Measurements from ENCODE around the gene D2HGDH. TPM values are rescaled to one million over a fixed set of nuclear protein-coding genes. Genes with fewer than 3 reads are reported as not detected.

D2HGDH gene
- total RNA-seq, 3 donors from 2014 or later (not counting 1 experiment from before 2014, with no cell fraction given): 28.9 to 45.5 (median 43.4) TPM

DNA sequence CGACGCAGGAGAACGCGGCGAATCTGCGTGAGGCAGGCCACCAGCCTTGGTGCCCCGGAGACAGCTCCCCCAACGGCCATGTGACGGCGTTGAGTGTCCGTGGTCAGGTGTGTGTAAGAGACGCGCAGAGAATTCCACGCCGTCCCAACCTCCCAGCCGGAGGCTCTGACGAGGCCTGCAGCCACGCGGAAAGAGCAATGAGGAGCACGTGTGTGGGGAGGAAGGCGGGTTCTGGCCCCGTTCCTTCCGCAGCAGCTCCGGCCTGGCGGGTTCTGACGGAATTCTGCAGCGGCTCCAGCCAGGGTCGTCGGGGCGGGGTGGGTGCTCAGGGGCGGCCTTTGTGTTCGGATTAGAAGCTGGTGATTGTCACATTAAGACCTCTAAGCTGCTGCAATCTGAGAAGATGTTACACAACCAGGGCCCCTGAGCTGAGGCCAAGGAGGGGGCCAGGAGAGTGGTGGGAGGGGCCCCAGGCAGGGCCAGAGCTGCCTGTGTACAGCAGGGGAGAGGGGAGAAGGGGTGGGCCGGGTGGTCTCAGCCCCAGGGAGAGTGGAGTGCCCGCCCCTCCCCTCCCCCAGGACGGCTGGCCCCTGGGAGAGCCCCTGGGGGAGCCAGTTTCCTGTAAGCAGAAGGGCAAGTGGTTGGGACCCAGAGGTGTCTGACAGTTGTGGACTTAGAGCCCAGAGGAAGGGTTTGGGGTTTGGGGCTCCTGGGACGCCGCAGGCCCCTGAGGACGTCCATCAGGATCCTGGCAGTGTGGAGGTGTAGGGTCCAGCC is 37.0 kb downstream of the D2HGDH start:
- Histone ChIP-seq H3K4me3 (ENCODE audit: low read length) (no peak overlapping the region), H3K27me3 (ENCODE audit: control insufficient read depth, insufficient read depth, low read length) (peaks cover 5% of the 10 kb centered on the region), H3K27ac (ENCODE audit: low read length) (no peak overlapping the region), H3K4me1 (ENCODE audit: control insufficient read depth, insufficient read depth, low read length) (peaks cover 4% of the 10 kb centered on the region), H3K36me3 (ENCODE audit: control insufficient read depth, insufficient read depth, low read length) (no peaks in the 10 kb centered on the region), H3K9me3 (ENCODE audit: control insufficient read depth, insufficient read depth, low read length) (no peaks in the 10 kb centered on the region)
- DNase-seq (no peak), ATAC-seq (no peak)
- intact Hi-C loops (cut with micrococcal nuclease): no loop called here
- no peaks in the 10 kb centered on the region for H3K36me3 Mint-ChIP-seq
- TF ChIP-seq, protein P1, sequence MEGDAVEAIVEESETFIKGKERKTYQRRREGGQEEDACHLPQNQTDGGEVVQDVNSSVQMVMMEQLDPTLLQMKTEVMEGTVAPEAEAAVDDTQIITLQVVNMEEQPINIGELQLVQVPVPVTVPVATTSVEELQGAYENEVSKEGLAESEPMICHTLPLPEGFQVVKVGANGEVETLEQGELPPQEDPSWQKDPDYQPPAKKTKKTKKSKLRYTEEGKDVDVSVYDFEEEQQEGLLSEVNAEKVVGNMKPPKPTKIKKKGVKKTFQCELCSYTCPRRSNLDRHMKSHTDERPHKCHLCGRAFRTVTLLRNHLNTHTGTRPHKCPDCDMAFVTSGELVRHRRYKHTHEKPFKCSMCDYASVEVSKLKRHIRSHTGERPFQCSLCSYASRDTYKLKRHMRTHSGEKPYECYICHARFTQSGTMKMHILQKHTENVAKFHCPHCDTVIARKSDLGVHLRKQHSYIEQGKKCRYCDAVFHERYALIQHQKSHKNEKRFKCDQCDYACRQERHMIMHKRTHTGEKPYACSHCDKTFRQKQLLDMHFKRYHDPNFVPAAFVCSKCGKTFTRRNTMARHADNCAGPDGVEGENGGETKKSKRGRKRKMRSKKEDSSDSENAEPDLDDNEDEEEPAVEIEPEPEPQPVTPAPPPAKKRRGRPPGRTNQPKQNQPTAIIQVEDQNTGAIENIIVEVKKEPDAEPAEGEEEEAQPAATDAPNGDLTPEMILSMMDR (IDR thresholded peaks at IDR 0.05): no peak
- no peaks in the 10 kb centered on the region for H3K9me3 Mint-ChIP-seq
- H3K27me3 Mint-ChIP-seq (ENCODE audit: low read depth in 2 of 2): peaks cover 8 to 20% of the 10 kb centered on the region in 2 donors
- H3K4me3 Mint-ChIP-seq: peak overlapping the region; percentile 56
- H3K4me1 Mint-ChIP-seq: peaks cover 0 to 5% of the 10 kb centered on the region in 2 donors
- no peak overlapping the region for H3K27ac Mint-ChIP-seq
- 91% methylated on average over 37 of the region's 38 CpGs for WGBS (ENCODE audit: insufficient coverage)

DNA sequence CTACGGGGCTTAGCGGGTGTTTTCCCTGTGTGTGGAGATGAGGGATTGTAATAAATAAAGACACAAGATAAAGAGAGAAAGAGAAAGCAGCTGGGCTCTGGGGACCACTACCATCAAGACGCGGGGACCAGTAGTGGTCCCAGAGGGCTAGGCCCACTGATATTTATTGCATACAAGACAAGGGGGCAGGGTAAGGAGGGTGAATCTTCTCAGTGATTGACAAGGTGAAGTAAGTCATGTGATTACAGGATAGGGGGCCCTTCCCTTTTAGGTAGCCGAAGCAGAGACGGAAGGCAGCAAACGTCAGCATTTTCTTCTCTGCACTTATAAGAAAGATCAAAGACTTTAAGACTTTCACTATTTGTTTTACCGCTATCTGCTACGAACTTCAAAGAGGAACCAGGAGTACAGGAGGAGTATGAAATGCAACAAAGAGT is 37.7 kb downstream of the D2HGDH start:
- intact Hi-C loops (cut with micrococcal nuclease): no loop called here

DNA sequence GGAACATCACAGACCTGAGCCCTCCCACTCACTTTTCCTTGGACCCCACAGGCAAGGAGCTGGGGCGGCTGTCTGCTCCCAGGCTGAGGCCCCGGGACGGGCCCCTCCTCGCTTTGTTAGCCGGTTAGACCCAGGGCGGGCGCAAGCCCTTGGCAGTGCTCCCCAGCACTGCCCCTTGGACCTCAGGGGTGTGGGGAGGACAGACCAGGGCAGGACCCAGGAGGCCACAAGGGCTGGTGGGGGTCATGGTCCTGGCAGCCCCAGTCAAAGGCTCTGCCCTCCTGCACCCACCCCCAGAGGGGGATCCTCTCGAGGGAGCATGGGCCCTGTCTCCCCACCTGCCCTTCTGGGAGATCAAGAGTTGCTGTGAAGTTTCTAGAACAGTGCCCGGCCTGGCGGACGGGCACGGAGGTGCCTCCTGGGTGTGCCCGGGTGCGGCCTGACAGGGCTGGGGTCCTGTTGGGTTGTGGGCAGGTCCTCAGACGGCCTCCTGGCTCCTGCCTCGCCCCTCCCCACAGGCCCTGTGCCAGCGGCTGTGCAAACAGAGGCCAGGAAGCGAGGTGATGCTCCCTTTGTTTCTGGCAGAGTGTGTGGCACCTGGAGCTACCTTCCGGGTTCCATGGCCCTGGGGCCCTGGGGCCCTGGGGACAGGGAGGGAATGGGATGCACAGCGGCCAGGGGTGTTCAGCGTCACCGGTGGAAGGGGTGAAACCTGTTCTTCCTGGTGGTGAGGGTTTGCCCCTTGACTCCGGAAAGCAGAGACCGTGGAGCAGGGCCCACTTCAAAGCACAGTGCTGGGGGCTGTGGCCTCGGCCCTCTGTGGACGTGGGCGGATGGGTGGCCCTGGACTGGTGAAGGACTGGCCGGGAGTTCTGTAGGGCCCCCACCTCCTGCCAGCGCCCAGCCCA is 39.3 kb downstream of the D2HGDH start:
- no peak overlapping the region for H3K27ac Mint-ChIP-seq

More for the DNA sequence above, 37.7 kb downstream of the D2HGDH start:
- Histone ChIP-seq H3K27me3 (ENCODE audit: control insufficient read depth, insufficient read depth, low read length) (peaks cover 5% of the 10 kb centered on the region), H3K4me3 (ENCODE audit: low read length) (no peak overlapping the region), H3K9me3 (ENCODE audit: control insufficient read depth, insufficient read depth, low read length) (no peaks in the 10 kb centered on the region), H3K36me3 (ENCODE audit: control insufficient read depth, insufficient read depth, low read length) (no peaks in the 10 kb centered on the region), H3K27ac (ENCODE audit: low read length) (no peak overlapping the region), H3K4me1 (ENCODE audit: control insufficient read depth, insufficient read depth, low read length) (peaks cover 4% of the 10 kb centered on the region)
- Mint-ChIP-seq H3K36me3 (no peaks in the 10 kb centered on the region), H3K9me3 (no peaks in the 10 kb centered on the region), H3K27ac (no peak overlapping the region), H3K4me1 (peaks cover 0 to 5% of the 10 kb centered on the region in 2 donors), H3K4me3 (peak overlapping the region; percentile 56), H3K27me3 (ENCODE audit: low read depth in 2 of 2) (peaks cover 8 to 20% of the 10 kb centered on the region in 2 donors)
- ATAC-seq (no peak), DNase-seq (peak in 1 of 2 donors; percentile 65)
- TF ChIP-seq, protein P1 (IDR thresholded peaks at IDR 0.05): no peak
- 63% methylated on average over 5 of the region's 9 CpGs for WGBS (ENCODE audit: insufficient coverage)

More for the DNA sequence above, 39.3 kb downstream of the D2HGDH start:
- H3K36me3 Mint-ChIP-seq: no peaks in the 10 kb centered on the region
- intact Hi-C loops (cut with micrococcal nuclease): no loop called here
- TF ChIP-seq, protein P1 (IDR thresholded peaks at IDR 0.05): no peak
- DNase-seq: no peak
- peaks cover 4% of the 10 kb centered on the region for H3K4me1 ChIP-seq (ENCODE audit: control insufficient read depth, insufficient read depth, low read length)
- no peak overlapping the region for H3K4me3 Mint-ChIP-seq
- H3K27ac ChIP-seq (ENCODE audit: low read length): no peak overlapping the region
- WGBS (ENCODE audit: insufficient coverage): 78% methylated on average over 29 of the region's 29 CpGs
- H3K27me3 Mint-ChIP-seq (ENCODE audit: low read depth in 2 of 2): peaks cover 8 to 19% of the 10 kb centered on the region in 2 donors
- no peaks in the 10 kb centered on the region for H3K9me3 Mint-ChIP-seq
- H3K4me3 ChIP-seq (ENCODE audit: low read length): no peak overlapping the region
- H3K9me3 ChIP-seq (ENCODE audit: control insufficient read depth, insufficient read depth, low read length): no peaks in the 10 kb centered on the region
- peaks cover 0 to 5% of the 10 kb centered on the region in 2 donors for H3K4me1 Mint-ChIP-seq
- H3K36me3 ChIP-seq (ENCODE audit: control insufficient read depth, insufficient read depth, low read length): no peaks in the 10 kb centered on the region
- ATAC-seq: no peak
- peaks cover 8% of the 10 kb centered on the region for H3K27me3 ChIP-seq (ENCODE audit: control insufficient read depth, insufficient read depth, low read length)

Data from natural killer cell (primary cell).